ENCODE measurements around the gene IGF2. TPM values are rescaled to one million over a fixed set of nuclear protein-coding genes. Genes with fewer than 3 reads are reported as not detected.

IGF2 gene
- total and polyA plus RNA-seq, 2 of the 8 experiments (the other 6 are each of a cell fraction or from before 2014, with no cell fraction given): 0.74 to 1.5 TPM

DNA sequence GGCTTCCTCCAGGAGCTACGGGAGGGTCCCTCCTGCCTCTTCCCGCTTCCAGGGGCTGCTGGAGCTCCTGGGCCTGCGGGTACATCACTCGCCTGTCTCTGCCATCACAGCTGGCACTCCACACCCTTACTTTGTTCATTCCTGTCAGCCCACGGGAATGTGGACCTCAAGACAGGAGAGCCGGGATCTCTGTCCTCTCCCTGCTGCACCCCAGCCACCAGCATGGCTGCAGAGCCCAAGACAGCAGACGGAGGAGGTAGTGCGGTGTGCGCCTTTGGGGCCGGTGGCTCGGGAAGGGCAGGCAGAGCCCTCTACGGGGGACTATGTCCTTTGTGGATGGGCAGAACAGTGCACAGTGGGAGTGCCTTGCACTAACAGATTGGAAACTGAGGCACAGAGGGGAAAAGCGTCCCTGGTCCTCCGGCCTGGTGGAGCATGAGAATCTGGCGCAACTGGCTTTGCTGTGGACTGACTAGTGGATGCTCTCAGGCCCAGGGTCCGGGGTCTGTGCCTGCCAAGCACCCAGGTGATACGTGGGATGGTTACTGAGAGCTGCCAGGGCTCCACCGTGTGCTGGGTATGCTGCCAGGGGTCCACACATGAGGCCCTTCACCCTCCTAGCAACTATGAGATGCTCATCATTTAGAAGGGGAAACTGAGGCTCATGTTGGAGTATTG is 47.3 kb downstream of the IGF2 start:
- no peaks in the 10 kb centered on the region; a peak in 1 of 4 replicates for H3K9me3 ChIP-seq (ENCODE audit: insufficient read depth in 2 of 2, low read depth in 1 of 2, low read length in 1 of 2)
- 90% methylated on average over 18 of the region's 18 CpGs; no CpG with 5 or more reads in 1 of the 2 experiments for WGBS, 2 experiments (ENCODE audit: extremely low coverage in 1 of 2, insufficient coverage in 1 of 2, insufficient read length in 1 of 2, insufficient replicate concordance in 2 of 2, low coverage in 1 of 2, low lambda C conversion rate in 2 of 2, missing lambda C conversion rate in 1 of 2)
- H2BK15ac ChIP-seq (ENCODE audit: low read length): no peak overlapping the region
- no peak overlapping the region for H2BK20ac ChIP-seq (ENCODE audit: low read length)
- no peak overlapping the region for H3K4me3 ChIP-seq (ENCODE audit: extremely low read depth in 1 of 4, insufficient read depth in 2 of 4, low read depth in 3 of 4, low read length in 4 of 4)
- peaks cover 0 to 7% (median 4%) of the 10 kb centered on the region in 4 experiments; a peak in 6 of 7 replicates for H3K4me1 ChIP-seq (replicated peaks in 1 of 4; ENCODE audit: control insufficient read depth in 3 of 4, insufficient read depth in 4 of 4, low read length in 3 of 4)
- 0 out of 7 replicates have a peak, but pooled peaks cover 0 to 3% (median 0%) of the 10 kb centered on the region in 4 experiments for H3K27me3 ChIP-seq (replicated peaks in 1 of 4; ENCODE audit: control insufficient read depth in 3 of 4, extremely low read depth in 1 of 4, insufficient read depth in 3 of 4, low read length in 3 of 4)
- no peak overlapping the region for H2BK12ac ChIP-seq (ENCODE audit: low read depth, low read length)
- H2AFZ ChIP-seq (ENCODE audit: low read length): no peak overlapping the region
- H3K18ac ChIP-seq (ENCODE audit: extremely low read depth, low read length): no peak overlapping the region
- H3K36me3 ChIP-seq (ENCODE audit: control insufficient read depth in 2 of 4, insufficient read depth in 4 of 4, low read length in 3 of 4): no peaks in the 10 kb centered on the region
- H3K9ac ChIP-seq (replicated peaks in 1 of 4; ENCODE audit: extremely low read depth in 1 of 4, low read depth in 3 of 4, low read length in 3 of 4): no peak overlapping the region
- ChIA-PET POLR2A (ENCODE audit: partially characterized antibody) (no interaction called here), CTCF (ENCODE audit: partially characterized antibody) (interaction anchor here (1.0 to 1.5 kb wide), 3 partner anchors 18 to 59 kb away, joined by 3 to 7 read pairs (median 3); no protein-coding TSS in a partner anchor)
- FAIRE-seq: no peak
- H3K14ac ChIP-seq (ENCODE audit: insufficient read length): no peak overlapping the region
- H3K23me2 ChIP-seq (ENCODE audit: low read depth, low read length): no peaks in the 10 kb centered on the region
- H4K20me1 ChIP-seq (replicated peaks in 1 of 2; ENCODE audit: control insufficient read depth in 1 of 2, insufficient read depth in 2 of 2, low read length in 2 of 2): peaks cover 0 to 1% of the 10 kb centered on the region in 2 experiments
- no peak overlapping the region for H2BK120ac ChIP-seq (replicated peaks; ENCODE audit: low read depth, low read length)
- no peak overlapping the region for H3K27ac ChIP-seq (ENCODE audit: low read depth, low read length)
- no peak for DNase-seq (ENCODE audit: low read depth in 1 of 2, low spot score in 2 of 2)
- no peak overlapping the region for H4K5ac ChIP-seq (ENCODE audit: insufficient read length, low read depth, low read length)
- no peaks in the 10 kb centered on the region for H3K79me2 ChIP-seq (ENCODE audit: control insufficient read depth in 1 of 2, insufficient read depth in 2 of 2, low read length in 2 of 2)
- no peak overlapping the region for H2BK5ac ChIP-seq (ENCODE audit: low read depth, low read length)
- no peak overlapping the region for H3K4ac ChIP-seq (replicated peaks; ENCODE audit: insufficient read length, low read depth, low read length)
- no peaks in the 10 kb centered on the region for H3K79me1 ChIP-seq (ENCODE audit: low read depth, low read length)
- H2AK5ac ChIP-seq (ENCODE audit: low read depth, low read length): no peak overlapping the region
- H3K4me2 ChIP-seq (ENCODE audit: insufficient read depth in 1 of 2, low read depth in 2 of 2, low read length in 2 of 2): no peak overlapping the region
- H4K8ac ChIP-seq (ENCODE audit: extremely low read depth, insufficient read depth, low read length): no peak overlapping the region; the same call in 1 of the 2 replicates
- no peak overlapping the region for H4K91ac ChIP-seq (replicated peaks; ENCODE audit: insufficient read length, low read length)
- H3K56ac ChIP-seq (replicated peaks; ENCODE audit: insufficient read length, low read depth, low read length): no peak overlapping the region
- no peak for TF ChIP-seq SIRT6 (IDR thresholded peaks at IDR 0.05; ENCODE audit: low read length)
- H3K23ac ChIP-seq (ENCODE audit: insufficient read length): no peak overlapping the region

All from H1 (cell line).